CD4-positive, alpha-beta T cell treated with Interleukin-4 for 1 hour (primary cell): ENCODE results near the gene CLIP4.
"Not testable (repeated sequence)": the region's sequence is repeated elsewhere in the genome, so short reads cannot be mapped to it uniquely, and the experiment has no call there.

Source experiments
- DNase-seq, 2 donors: peaks; one replicate each; pipeline ENCODE4 v3.0.0-alpha.2; 2020 to 2022

The CLIP4 gene, protein sequence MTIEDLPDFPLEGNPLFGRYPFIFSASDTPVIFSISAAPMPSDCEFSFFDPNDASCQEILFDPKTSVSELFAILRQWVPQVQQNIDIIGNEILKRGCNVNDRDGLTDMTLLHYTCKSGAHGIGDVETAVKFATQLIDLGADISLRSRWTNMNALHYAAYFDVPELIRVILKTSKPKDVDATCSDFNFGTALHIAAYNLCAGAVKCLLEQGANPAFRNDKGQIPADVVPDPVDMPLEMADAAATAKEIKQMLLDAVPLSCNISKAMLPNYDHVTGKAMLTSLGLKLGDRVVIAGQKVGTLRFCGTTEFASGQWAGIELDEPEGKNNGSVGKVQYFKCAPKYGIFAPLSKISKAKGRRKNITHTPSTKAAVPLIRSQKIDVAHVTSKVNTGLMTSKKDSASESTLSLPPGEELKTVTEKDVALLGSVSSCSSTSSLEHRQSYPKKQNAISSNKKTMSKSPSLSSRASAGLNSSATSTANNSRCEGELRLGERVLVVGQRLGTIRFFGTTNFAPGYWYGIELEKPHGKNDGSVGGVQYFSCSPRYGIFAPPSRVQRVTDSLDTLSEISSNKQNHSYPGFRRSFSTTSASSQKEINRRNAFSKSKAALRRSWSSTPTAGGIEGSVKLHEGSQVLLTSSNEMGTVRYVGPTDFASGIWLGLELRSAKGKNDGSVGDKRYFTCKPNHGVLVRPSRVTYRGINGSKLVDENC

DNA sequence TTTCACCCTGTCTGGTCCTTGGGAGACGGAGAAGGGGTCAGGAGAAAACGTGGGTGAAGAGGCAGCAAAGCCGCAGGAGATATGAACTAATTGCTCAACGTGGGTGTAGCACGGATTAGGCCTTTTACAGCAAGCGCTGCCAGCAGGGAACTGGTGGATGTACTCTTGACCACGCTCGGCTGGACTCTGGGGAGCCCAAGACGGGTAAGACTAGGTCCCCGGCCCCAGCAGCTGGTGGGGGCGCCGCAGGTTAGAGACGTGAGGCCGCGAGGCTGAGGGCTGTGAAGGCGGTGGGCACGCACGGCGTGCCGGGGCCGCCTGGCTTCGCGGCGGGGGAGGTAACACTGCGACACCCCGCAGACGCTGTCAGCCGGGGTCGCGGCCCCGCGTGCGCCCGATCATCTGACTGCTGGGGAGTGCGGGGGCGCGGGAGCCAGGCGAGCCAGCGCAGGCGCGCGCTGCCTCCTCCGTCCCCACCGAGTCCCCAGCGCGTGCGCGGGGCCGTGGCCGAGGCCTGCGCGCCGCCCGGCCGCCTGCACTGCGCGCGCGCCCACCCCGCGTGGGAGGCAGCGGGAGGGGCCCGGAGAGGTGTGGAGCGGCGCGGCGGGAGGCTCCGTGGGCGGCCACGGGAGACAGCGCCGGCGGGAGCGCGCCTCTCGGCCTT is at the start of gene CLIP4:
CLIP4 (plus strand) TSS at position 470 of the 664 bp plus-strand sequence. CDS start 5,974 bp downstream, outside the sequence.
- peak; percentile 68 to 75 for DNase-seq

DNA sequence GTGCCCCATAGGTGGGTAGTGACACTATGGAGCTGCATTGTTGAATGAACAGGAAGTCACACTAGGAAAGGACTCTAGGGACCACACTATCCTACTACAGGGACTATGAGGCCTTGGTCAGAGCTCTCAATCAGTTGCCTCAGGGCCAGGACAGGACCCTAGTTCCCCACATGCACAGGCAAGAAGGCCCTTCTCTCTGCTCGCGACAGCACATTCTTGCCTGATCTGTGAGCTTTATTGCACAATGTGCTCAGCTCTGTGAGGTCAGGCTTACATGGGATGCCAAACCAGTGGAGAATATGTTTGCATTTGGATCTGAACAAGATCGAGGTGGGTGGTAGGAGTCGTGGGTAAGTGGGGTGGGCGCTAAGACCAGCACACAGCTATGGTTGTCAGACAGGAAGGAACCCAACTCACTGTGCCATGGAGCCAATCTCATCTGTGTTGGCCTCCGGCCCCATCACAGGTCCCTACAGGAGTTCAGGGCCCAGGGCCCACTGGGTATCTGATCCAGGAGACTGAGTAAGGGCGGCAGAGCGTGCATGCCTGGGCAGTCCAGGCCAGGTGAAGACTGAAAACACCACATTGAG is 48.8 kb upstream of the CLIP4 start:
- no peak for DNase-seq

DNA sequence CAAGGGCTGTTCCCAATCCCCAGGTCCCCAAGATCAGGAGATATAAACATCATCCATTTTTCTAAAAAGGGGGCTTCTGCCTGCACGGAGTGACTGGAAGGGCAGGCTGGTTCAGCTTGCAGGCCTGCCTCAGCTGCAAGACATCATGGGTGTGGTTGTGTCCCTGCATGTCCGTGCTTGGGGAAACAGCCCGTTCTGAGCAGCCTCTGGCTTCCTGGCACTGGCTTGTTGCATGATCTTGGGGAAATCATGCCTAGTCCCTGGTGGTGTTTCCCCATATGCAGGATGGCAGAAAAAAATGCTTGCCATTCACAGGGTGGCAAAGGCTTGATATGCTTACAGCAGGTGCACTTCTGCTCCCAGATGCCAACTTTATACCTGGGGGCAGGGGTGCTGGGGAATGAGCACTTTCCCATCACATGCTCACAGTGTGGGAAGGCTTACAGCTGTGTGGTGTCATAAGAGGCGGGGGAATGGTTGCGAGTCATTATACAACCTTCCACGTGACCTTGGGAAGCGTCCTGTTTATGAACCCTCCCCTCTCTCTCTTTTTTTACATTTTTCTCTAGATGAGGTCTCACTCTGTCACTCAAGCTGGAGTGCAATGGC is 48.1 kb upstream of the CLIP4 start:
- DNase-seq, result no peak

DNA sequence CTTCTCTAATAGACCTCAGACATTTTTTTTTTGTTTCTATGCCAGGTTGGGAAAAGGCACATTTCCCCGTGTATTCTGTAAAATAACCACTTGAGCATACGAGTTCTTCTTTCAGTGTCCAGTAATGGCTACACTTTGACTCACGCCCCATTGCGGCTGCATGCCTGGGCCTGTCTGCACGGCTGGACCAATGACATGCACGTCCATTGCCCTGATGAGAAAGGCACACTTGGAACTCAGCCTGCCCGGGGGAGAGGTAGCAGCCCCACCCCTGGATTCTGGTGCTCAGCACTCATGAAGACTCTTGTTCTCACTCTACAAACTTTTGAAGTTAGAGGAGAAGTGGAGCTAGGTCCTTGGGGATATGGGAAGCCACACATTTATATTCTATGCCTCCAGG is 46.7 kb upstream of the CLIP4 start:
- DNase-seq, result no peak

DNA sequence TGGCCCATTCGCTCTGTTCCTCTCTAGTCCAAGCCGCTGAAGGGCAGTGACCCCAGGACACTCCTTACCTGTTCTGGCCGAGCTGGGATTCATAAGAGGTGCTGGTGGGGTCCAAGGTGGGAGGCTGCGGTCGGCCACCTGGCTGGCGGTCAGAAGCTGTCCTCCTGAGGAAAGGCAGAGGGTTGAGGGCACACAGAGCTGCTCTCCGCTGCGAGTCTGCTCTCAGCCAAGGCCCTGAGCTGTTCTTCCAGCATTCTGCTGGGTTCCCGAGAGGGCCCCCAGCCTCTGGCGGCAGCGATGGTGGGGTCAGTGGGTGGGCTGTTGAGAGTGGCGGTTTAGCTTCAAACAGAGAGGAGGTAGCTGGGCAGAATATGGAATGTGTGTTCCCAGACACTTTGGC is 44.7 kb upstream of the CLIP4 start:
- DNase-seq, result no peak

DNA sequence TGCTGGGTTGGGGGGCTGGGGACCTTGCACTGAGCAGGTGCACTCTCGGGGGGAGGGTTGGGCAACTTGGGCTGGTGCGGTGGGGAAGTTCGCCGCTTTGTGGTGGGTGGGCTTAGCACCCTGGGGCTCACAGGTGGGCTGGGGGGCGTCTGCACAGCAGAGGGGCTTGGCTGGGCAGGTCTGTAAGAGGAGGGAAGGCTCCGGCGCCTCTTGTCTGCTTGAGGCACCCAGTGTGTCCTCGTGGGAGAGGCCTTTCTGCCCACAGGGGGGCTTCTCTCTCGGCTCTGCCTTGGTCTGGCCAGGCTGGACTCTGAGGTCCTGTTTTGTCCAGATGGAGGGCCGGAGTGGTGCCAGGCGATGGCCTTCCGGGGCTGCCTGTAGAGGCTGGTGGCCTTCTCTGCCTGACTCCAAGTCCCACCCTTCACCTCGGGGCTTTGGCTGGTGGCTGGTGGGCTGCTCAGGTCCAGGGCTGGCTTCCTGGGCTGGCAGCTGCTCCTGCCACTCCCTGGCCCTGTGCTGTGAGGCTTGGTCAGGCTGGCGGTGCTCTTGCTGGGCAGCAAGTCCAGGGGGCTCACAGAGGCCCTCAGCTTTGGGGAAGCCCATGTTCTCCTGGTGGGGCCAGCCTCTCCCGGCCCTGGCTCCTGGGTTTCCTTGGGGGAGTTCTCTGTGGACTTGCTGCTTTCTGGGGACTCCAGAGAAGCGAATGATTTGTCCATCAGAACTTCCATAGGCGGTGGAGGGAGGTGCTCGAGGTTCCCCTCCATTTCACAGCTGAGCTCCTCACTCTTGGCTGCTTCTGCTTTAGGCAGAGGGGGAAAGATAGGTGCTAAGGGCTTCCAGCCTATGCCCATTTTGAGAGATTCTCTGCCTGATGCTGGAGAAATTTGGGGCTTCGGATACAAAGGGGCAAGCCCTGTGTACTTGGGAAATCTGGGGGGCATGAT is 43.9 kb upstream of the CLIP4 start:
- DNase-seq, result no peak

DNA sequence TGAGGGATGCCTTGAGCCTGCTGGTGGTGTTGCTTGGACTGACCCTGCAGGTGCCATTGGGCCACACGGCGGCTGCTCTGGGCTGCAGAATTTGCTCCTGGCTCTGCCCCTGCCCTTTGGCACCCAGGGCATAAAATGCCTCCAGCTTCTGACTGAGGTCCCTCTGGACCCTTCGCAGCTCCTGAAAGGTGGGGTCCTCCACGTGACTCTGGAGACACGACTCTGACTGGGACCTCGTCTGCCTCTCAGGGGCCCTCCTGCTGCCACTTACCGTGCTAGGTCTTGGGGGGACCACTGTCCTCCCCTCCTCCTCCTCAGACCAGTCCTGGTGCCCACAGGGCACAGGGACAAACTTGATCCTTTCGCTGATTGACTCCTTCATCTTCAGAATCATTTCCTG is 43.0 kb upstream of the CLIP4 start:
- DNase-seq, result no peak

DNA sequence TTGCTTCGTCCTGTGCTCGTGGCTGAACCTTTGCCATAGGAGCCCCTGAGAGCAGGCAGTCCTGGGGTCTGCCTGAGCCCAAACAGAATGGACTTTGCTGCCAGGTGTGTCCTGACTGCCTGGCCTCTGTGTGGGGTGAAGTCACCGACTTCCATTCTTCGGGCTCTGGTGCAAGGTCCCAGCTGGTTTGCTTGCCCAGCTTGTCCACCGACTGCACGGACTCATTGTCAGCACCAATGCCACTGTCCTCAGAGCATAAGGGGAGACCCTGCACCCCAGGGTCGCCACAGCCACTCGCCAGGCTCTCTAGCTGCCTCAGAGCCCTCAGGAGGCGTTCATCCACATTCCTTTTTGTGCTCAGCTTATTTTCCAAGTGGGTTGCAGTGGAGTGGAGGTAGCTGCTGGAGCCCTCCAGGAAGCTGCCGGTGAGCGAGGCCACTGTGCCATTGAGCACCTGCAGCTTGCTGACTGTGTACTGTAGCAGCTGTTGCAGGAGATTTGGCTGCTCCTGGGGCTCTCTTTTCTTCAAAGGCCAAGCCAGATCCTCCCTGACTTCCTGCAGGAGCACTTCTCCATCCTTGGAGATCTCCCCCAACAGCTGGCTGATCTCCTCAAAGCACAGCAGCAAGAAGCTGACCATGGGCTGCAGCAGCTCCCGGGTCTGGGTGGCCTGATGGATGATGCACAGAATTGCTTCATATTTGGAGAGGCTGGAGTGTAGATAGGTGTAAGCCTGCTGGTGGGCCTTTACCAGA is 42.1 kb upstream of the CLIP4 start:
- no peak for DNase-seq

DNA sequence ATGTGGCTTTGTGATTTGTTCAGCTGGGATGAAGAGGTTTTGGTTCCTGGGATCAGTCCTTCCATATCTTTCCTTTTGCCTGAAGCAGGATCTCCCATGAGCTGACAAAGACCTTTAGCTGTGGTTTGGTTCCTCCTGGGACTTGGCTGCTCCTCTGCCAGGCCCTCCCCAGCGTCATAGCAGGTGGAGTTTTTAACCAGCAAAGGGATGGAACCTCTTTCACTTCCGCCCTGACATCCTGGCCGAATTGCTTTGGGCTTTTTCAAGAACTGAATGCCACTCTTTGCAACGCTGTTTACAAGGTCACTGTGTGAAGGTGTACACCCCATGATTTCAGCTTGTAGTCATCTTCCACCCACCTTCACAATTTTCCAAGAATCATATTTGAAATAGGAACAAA is 41.3 kb upstream of the CLIP4 start:
- DNase-seq, result no peak

DNA sequence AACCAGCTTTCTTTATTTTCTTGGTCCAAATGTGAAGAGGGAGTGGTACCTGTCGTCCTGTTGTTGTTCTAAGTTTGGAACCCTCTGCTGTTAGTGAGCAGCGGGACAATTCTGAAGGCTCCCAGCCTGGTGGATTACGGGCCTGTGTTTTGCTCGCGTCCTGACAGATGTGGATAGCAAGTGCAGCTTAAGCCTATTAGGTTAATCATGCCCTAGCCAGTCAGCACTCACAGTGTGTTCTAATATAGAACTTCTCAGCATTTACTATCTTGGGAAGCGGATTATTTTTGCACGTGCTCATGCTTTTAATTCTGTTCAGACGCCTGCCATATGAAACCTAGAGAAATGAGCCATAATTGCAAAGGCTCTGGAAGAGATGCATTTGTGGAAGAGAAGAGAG is 40.8 kb upstream of the CLIP4 start, which contains the start of gene PCARE:
PCARE (minus strand) TSS at position 113 of the 400 bp plus-strand sequence. CDS start 262 bp downstream, outside the sequence.
- DNase-seq, result no peak

DNA sequence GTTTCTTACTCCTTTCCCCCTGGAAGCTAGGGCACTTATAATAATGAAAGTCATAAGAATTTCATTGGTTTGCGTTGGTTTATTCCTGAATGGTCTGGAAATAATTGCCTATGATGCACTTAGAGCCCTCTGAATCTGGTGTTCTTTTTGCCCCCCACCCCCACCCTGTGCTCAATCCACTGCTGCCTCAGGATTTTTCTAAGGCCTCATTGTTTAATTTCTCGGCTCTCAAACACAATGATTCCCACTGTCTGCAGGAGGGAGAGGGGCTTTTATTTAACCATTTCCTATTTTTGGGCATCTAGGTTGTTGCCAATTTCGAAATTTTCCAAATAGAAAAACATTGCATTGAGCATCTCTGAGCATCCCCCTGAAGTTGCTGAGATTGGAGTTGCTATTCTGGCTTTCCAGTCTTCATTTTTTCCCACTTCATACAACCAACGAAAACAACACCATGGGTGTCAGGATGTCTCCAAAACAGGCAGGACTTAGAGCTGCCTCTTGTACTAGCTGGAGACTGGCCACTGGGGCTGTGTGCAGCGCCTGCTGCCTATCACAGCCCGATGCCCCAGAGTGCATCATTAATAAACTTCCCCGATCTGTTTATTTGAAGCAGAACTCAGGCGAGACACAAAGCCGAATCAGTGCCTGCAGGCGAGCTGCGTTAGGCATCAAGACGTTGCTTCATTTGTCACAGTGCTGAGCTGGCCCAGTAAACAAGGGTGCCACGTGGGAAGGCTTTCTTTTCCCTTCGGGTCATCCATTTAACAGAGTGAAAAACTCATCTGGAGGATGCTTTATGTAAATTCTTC is 39.1 kb upstream of the CLIP4 start:
- no peak for DNase-seq

DNA sequence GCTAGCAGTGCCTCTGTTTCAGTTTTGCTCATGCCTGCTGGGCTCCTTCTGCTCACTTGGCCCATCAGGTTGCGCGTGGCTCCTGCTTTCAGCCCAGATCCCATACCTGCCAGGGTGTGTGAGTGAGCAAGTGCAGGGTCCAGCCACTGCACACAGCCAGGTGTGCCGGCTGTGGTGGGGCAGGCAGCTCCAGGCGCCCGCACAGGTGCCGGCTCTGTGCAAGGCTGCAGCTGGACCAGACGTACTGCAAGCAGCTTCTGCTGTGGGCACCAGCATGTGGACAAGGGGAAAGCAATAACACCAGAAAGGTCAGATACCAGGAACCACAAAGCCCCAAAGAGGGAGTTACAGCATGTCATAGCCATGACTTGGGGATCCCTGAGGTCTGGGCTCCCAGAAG is 35.3 kb upstream of the CLIP4 start:
- DNase-seq, result no peak

DNA sequence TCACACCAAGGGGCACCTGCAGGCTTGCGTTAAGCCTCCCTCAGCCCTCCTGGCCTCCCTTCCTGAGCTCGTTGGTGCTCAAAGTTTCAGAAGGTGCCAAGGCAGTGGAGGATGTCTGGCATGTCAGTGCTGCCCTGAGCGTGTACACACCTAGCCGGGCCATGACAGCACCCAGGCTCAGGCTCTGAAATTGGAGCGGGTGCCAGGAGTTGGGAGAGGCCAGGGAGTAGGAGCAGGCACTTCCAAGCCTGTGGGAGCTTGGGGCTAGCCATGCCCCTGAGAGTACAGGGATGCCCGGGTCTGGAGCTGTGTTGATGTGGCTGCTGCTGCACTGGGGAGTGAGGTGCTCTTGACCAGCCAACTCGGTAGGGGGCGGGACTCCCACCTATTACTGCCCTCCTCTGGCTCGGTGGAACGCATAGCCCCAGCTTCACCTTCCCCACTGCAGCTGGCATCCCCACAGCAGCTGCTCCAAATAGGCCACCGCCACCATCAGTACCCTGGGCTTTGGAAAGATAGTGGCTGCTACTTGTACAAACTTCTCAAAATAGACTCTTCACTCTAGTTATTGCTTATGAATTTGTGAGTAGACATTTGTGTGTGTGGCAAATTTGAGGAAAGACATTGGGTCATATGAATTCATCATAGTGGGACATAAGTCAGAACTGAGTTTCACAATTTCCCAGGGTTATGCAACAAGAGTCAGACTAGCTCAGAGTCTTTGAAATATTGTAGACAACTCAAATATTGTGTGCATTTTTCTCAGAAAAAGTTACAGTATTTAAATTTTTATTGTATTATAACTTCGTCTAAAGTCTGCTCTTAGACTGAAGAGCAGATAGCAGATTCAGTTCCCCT is 34.1 kb upstream of the CLIP4 start:
- no peak for DNase-seq

DNA sequence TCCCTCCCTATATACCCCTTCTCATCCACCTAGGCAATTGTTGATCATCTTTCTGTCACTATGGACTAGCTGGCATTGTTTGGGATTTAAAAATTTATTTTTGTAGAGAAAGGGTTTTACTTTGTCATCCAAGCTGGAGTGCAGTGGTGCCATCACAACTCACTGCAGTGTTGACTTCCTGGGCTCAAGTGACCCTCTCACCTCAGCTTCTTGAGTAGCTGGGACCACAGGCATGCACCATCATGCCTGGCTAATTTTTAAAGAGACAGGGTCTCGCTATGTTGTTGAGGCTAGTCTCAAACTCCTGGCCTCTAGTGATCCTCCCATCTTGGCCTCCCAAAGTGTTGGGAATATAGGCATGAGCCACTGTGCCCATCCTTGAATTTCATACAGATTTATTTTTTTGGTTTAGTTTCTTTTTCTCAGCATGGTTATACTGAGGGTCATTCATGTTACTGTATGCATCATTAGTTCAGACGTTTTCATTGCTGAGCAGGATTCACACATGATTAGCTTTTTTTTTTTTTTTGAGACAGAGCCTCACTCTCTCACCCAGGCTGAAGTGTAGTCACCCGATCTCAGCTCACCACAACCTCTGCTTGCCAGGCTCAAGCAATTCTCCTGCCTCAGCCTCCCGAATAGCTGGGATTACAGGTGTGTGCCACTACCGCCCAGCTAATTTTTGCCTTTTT is 32.3 kb upstream of the CLIP4 start:
- no peak for DNase-seq

DNA sequence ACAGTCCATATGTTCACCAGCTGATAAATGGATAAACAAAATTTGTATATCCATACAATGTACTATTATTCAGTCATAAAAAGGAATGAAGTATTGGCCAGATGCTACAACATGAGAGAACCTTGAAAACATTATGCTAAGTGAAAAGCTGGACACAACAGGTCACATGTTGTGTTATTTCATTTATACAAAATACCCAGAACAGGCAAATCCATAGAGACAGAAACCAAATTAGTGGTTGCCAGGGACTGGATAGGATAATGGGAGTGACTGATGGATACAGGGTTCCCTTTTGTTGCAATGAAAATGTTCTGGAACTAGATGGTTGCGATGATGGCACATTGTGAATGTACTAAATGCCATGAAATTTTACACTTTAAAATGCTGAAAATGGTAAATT is 30.7 kb upstream of the CLIP4 start:
- DNase-seq, result no peak

DNA sequence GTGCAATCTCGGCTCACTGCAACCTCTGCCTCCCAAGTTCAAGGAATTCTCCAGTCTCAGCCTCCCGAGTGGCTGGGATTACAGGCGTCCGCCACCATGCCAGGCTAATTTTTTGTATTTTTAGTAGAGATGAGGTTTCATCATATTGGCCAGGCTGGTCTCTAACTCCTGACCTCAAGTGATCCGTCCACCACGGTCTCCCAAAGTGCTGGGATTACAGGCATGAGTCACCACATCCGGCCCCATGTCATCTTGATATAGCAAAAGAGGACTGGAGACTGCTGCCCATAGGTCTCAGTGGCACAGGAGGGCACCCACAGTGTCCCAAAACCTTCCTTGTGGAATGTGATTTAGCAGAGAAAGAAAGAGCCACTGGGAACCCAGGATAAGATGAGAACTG is 24.9 kb upstream of the CLIP4 start:
- not testable (repeated sequence) for DNase-seq

DNA sequence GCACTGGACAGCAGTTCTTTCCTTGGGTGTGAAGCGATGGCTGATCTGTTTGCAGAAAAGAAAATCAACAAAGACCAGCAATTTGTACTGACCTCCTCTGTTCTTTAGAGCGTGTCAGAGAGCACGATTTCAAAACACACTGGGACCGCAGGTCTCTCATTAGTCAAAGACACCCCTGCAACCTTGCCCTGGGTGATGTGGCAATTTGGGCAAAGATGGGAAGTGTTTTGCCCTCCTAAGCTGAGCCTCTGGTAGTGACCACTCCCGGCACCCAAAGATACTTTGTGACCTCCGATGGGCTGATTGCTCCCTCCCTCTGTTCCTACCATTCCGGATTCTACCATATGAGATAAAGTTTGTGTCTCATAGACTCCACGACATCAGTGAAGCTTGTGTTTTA is 18.2 kb upstream of the CLIP4 start:
- DNase-seq, result no peak

DNA sequence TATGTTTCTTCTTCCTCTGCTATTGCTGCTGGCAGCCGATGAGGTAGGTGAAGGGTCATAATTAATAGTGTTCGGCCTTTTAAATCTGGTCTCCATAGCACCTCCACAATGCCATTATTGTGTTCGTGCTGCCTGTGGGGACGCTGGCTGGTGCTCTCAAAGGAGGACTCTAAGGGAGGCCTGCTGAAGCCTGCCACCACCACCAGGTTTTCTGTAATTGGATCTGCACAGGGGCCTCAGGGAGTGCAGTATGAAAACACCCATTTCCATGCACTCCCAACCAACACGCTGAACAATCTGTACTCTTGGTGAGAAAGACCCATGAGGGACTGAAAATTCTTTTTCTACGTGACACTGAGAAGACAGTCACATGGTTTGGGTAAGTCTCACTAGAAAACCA is 17.6 kb upstream of the CLIP4 start:
- DNase-seq, result no peak
